ENCODE data around the gene EML2.
A peak's percentile ranks its signal among the peaks of the same experiment; 100 is the strongest.
"Not testable (repeated sequence)": the region's sequence is repeated elsewhere in the genome, so short reads cannot be mapped to it uniquely, and the experiment has no call there.

The EML2 gene

GRCh38 chr19:45638930-45639729 lies at the start of gene EML2:
Gene EML2, minus strand, starts transcription at chr19:45639397. Its CDS starts 21 bp downstream, at chr19:45639376.
- peak; percentile 28 for DNase-seq (ENCODE audit: low read depth)

- DNase-seq (ENCODE audit: low read depth), result no peak
These were observed 48.4 kb upstream of the EML2 start for GRCh38 chr19:45687599-45687998.

GRCh38 chr19:45685045-45685444 lies 45.8 kb upstream of the EML2 start:
- DNase-seq (ENCODE audit: low read depth), result not testable (repeated sequence)

DNA sequence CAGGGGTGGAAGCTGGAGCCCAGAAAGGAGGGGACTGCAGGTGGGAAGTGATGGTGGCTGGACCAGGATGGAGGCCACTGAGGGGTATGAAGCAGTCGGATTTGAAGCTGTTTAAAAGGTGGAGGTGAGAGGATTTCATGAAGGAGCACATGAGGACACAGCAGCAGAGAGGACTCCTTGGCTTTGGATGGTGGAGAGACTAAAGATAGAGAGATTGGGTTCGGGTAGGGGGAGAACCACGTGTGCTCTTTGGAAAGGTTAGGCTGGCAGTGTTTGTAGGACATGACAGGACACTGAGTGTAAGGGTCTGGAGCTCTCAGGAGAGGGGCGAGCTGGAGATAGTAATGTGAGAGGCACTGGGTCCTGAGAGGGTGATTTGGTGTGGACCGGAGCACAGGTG lies 43.7 kb upstream of the EML2 start:
- no peak for DNase-seq (ENCODE audit: low read depth)

- no peak for DNase-seq (ENCODE audit: low read depth)
These were observed 42.9 kb upstream of the EML2 start for GRCh38 chr19:45682117-45682516.

GRCh38 chr19:45681391-45682015 lies 42.3 kb upstream of the EML2 start:
- DNase-seq (ENCODE audit: low read depth), result peak; percentile 73

GRCh38 chr19:45677351-45678230 lies 38.4 kb upstream of the EML2 start:
- DNase-seq (ENCODE audit: low read depth), result peak; percentile 42

DNA sequence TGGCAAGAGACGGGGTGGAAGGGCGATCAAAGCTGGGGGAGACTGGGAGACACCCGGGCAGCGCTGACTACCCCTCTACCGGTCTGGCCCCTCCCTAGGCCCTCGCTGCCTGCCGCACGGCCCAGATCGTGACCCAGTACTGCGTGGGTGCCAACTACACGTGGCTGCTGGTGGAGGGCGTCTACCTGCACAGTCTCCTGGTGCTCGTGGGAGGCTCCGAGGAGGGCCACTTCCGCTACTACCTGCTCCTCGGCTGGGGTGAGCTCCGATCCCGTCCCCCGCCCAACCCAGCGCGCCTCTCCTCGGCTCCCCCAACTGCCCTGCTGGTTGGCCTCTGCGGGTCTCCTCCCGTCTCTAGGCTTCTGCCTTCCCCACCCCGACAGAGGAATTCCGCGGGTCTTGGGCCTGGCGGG lies 37.7 kb upstream of the EML2 start:
- DNase-seq (ENCODE audit: low read depth), result no peak

GRCh38 chr19:45674946-45675345 lies 35.7 kb upstream of the EML2 start:
- DNase-seq (ENCODE audit: low read depth), result no peak

DNA sequence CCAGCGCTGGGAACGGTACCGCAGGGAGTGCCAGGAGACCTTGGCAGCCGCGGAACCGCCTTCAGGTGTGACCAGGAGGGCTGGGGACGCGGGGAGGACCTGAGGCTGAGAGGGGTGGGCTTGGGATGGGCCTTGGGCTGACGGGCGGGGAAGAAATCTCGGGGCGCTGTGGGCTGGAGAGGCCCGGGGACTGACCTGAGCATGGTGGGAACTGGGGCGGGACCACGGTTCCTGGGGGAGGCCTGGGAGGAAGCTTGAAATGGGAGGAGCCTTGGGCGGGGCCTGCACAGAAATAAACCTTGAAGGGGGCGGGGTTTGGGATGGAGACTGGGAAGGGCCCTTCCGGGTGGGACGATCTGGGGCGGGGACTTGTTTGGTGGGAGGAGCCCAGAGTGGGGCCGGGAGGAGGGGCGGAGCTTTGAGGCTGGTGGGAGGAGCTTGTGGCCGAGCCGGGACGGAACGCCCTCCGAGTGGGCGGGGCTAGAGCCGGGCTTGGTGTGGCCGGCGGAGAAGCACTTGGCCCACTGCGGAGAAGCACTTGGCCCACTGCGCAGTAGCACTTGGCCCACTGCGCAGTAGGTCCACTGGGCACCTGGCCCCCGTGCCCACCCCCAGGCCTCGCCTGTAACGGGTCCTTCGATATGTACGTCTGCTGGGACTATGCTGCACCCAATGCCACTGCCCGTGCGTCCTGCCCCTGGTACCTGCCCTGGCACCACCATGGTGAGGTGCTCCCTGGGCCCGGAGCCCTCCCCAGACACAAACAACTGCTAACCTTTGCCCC lies 31.7 kb upstream of the EML2 start:
- peak; percentile 44 for DNase-seq (ENCODE audit: low read depth)

DNA sequence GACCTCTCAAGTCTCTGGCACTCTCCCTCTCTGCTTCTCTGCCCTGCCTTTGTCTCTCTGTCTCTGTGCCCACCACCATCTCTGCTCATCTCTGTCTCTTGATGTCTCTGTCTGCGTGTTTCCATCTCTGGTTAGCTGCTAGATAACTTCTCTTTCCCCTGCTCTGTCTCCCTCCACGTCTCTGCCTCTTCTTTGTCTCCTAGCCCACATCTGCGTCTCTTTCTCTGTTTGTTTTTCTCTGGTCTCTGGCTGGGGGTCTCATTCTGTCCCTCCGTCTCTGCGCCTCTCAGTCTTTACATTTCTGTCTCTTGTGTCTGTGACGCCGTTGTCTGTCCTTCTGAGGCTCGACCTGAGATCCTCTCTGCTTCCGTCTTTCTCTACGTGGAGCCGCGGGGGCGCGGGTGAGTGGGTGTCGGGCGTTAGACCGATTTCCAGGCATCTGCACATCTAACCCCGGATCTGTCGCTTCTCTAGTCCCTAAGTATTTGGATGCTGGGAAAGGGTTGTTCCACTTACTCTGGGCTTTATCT lies 29.2 kb upstream of the EML2 start:
- no peak for DNase-seq (ENCODE audit: low read depth)

DNA sequence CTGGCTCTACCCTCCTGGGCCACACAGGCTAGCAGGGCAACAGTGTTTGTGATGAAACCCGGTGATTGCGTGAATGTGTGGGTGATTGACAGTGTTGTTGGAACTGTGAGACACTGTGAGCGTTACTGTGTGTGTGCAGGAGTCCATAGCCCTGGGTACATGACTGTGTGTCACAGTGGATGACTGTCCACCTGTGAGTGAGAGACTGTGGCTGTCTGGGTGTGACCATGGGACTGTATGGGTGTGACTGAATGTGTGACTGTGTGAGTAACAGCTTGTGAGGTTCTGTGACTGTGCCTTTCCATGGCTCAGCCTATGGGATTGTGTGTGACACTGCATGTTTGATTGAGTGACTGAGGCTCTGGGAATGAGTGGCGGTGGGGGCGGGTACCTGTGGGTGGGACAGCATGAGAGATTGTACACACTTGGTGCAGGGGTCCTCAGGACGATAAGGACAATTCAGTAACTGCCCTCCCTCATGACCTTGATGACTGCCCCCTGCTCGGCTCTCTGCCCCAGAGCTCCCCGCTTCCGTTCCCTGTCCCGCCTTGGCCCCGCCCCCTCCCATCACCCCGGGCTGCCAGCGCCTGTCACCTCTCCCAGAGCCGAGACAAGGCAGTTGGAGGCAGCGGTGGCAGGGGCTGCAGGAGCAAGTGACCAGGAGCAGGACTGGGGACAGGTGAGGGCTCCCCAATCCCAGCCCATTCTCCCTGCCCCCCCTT lies 28.6 kb upstream of the EML2 start, which contains the start of gene GIPR:
Gene GIPR, plus strand, starts transcription at position 602 of the 722 bp plus-strand sequence. CDS start 1,300 bp downstream, outside the sequence.
- DNase-seq (ENCODE audit: low read depth), result no peak

GRCh38 chr19:45664575-45664974 lies 25.4 kb upstream of the EML2 start:
- no peak for DNase-seq (ENCODE audit: low read depth)

- no peak for DNase-seq (ENCODE audit: low read depth)
These were observed 24.6 kb upstream of the EML2 start for GRCh38 chr19:45663800-45664199.

DNA sequence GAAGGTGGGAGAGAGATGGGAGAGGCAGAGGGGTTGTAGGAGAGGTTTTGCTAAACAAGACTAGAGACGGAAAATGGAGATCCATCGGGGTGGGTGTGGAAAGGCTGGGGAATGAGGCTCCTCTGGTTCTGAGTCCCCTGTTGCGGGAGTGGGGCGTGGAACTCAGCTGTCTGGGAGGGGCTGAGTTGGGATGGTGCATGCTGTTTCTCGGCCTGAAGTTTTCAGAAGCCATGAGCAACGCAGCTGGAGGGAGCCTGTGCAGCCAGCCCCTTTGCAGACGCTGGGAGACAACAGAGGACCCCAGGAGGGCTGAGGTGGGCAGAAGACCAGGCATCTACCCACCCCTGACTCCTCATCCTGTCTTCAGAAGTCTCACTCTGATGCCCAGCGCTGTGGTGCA lies 21.4 kb upstream of the EML2 start:
- no peak for DNase-seq (ENCODE audit: low read depth)

- no peak for DNase-seq (ENCODE audit: low read depth)
These were observed 20.0 kb upstream of the EML2 start for GRCh38 chr19:45659096-45659729.

DNA sequence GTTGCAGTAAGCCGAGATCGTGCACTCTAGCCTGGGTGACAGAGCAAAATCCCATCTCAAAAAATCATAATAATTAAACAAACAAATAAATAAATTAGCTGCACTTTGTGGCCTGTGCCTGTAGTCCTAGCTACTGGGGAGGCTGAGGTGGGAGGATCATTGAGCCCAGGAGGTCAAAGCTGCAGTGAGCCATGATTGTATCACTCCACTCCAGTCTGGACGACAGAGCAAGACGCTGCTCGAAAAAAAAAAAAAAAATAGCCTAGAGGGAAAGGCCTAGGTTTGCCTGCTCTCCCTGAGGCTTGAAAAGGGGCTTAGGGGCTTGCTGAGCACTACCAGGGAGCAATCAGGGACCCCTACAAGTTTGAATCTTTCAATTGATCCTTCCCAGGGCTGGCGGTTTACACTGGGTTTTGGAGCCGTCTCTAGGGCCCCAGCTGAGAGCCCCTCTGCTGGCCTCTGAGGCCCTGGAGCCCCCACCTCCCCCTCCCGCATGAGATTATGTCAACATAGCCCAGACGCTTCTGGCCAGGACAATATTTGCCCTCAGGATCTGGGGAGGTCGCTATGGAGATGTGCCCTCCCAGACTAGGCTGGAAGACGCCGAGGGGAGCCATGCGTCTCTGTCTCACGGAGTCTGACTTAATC lies 18.4 kb upstream of the EML2 start:
- no peak for DNase-seq (ENCODE audit: low read depth)

GRCh38 chr19:45655073-45655472 lies 15.9 kb upstream of the EML2 start:
- DNase-seq (ENCODE audit: low read depth), result no peak

- DNase-seq (ENCODE audit: low read depth), result no peak
These were observed 14.4 kb upstream of the EML2 start for GRCh38 chr19:45653634-45654033.

DNA sequence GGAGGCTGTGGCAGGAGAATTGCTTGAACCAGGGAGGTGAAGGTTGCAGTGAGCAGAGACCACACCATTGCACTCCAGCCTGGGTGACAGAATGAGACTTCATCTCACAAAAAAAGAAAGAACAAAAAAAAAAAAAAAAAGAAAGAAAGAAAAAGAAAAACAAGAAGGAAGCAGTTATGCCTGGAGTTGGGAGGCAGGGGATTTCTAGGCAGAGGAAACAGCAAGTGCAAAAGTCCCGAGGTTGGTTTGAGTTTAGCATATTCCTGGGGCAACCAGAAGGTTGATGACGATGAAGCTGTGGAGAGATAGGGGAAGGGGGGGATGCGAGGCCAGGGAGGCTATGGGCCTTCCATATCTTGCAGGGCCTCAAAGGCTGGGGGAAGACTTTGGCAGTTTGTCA lies 11.5 kb upstream of the EML2 start:
- no peak for DNase-seq (ENCODE audit: low read depth)

Data from stimulated activated CD8-positive, alpha-beta memory T cell treated with anti-CD3 and anti-CD28 coated beads, Interleukin-15, amount 100 ng/mL, for 24 hours (primary cell).